GM20431 (cell line): ENCODE data around the gene DAZAP1.
"Not testable (repeated sequence)": the region's sequence is repeated elsewhere in the genome, so short reads cannot be mapped to it uniquely, and the experiment has no call there.

ENCODE experiments used
- in situ Hi-C: fragments of 300-500 bp; cut with MseI, MboI; formaldehyde crosslinking; loops from one replicate; pipeline ENCODE4 v1.15.0; 2020; ENCODE audit warnings: low sequenced_read_pairs; ENCODE audit not compliant: unreplicated experiment

Gene DAZAP1

DNA sequence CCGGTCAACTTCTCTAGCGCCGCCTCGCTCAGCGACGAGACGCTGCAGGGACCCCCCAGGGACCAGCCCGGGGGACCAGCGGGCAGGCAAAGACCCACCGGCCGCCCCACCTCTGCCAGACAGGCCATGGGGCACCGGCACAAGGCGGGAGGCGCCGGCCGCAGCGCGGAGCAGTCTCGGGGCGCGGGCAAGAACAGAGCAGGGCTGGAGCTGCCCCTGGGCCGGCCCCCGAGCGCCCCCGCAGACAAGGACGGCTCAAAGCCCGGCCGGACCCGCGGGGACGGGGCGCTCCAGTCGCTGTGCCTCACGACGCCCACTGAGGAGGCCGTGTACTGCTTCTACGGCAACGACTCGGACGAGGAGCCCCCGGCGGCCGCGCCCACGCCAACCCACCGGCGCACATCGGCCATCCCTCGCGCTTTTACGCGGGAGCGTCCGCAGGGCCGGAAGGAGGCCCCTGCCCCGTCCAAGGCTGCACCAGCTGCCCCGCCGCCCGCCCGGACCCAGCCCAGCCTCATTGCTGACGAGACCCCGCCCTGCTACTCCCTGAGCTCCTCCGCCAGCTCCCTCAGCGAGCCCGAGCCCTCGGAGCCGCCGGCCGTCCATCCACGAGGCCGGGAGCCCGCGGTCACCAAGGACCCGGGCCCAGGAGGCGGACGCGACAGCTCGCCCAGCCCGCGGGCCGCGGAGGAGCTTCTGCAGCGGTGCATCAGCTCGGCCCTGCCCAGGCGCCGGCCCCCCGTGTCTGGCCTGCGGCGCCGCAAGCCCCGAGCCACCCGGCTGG is 60.3 kb downstream of the DAZAP1 start:
- in situ Hi-C loops: no loop called here

DNA sequence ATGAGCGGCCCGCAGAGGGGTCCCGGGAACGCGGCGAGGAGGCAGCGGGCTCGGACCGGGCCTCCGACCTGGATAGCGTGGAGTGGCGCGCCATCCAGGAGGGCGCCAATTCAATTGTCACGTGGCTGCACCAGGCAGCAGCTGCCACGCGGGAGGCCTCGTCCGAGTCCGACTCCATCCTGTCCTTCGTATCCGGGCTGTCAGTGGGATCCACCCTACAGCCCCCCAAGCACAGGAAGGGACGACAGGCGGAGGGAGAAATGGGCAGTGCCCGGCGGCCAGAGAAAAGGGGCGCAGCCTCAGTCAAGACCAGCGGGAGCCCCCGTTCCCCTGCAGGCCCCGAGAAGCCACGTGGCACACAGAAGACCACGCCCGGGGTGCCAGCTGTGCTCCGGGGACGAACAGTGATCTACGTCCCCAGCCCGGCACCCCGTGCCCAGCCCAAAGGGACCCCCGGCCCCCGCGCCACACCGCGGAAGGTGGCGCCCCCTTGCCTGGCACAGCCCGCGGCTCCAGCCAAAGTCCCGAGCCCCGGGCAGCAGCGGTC is 61.0 kb downstream of the DAZAP1 start:
- in situ Hi-C loops: no loop called here

DNA sequence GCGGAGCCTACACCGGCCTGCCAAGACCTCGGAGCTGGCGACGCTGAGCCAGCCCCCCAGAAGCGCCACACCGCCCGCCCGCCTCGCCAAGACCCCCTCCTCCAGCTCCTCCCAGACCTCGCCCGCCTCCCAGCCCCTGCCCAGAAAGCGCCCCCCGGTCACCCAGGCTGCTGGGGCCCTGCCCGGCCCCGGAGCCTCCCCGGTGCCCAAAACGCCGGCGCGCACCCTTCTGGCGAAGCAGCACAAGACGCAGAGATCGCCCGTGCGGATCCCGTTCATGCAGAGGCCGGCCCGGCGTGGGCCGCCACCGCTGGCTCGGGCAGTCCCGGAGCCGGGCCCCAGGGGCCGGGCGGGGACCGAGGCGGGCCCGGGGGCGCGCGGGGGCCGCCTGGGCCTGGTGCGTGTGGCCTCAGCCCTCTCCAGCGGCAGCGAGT is 61.5 kb downstream of the DAZAP1 start:
- in situ Hi-C loops: no loop called here

DNA sequence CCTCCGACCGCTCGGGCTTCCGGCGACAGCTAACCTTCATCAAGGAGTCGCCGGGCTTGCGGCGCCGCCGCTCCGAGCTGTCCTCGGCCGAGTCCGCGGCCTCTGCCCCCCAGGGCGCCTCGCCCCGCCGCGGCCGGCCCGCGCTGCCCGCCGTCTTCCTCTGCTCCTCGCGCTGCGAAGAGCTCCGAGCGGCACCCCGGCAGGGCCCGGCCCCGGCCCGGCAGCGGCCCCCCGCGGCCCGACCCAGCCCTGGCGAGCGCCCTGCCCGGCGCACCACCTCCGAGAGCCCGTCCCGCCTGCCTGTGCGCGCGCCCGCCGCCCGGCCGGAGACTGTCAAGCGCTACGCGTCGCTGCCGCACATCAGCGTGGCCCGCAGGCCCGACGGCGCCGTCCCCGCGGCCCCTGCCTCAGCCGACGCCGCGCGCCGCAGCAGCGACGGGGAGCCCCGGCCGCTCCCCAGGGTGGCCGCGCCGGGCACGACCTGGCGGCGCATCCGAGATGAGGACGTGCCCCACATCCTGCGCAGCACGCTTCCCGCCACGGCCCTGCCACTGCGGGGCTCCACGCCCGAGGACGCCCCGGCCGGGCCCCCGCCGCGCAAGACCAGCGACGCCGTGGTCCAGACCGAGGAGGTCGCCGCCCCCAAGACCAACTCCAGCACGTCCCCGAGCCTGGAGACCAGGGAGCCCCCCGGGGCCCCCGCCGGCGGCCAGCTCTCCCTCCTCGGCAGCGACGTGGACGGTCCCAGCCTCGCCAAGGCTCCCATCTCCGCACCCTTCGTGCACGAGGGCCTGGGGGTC is 62.1 kb downstream of the DAZAP1 start:
- in situ Hi-C loops: no loop called here

DNA sequence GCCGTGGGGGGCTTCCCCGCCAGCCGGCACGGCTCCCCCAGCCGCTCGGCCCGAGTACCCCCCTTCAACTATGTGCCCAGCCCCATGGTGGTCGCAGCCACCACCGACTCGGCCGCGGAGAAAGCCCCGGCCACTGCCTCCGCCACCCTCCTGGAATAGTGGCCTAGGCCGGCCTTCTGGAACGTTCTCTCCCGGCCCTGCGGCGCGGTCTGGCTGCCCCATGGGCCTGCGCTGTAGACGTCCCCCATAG is 62.6 kb downstream of the DAZAP1 start:
- in situ Hi-C loops: no loop called here

DNA sequence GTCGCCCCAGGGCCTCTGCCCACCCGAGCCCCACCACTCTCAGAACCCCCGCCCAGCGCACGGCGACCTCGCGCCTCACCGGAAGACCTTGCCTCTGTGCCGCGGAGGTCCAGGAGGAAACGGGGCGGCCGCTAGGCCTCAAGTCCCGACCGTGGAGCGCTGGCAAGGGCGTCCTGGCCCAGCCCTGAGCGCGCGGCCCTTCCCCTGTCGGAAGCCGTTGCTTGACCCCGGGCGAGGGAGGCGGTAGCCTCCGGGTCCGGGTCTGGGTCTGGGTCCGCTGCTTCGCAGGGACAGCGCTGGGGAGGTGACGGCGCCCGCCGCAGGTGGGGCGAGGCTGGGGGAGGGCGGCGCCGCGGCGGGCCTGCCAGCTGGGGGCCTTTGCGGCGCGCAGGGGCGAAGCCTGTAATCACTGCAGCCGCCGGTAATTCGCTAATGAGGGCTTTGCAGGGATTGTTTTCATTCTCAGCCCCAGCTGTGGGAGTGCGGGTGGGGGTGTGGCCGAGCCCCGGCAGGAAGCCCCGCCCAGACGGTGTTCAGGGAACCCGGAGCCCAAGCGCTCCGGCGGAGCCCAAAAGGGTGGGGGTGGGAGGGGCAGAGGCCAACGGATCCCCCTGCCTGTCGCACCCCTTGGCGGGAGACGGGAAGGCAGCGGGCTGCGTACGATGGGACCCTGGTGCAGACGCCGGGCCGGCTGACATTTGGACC is 63.1 kb downstream of the DAZAP1 start:
- in situ Hi-C loops: no loop called here

DNA sequence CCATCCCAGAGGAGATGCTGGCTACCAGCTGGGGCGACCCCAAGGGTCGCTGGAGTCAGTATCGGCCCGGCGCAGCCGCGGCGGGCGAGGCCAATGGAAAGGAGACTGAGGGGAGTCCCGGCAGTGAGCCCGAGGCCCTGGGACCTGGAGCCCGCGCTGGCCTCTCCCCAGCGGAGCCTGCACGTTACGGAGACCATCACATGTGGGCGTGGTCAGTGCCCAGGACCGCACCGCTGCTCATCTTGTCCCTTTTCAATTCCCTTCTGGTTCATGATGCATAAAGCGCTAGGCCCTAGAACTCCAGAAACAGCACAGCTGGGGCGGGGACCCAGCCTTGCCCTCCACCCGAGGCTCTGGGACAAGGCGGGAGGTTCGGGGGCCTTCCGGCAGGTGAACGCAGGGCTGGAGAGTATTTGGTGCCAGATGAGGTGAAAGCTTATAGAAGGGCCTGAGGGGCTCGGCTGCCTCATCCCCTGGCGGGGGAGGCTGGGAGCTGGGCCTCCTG is 63.7 kb downstream of the DAZAP1 start:
- in situ Hi-C loops: no loop called here

DNA sequence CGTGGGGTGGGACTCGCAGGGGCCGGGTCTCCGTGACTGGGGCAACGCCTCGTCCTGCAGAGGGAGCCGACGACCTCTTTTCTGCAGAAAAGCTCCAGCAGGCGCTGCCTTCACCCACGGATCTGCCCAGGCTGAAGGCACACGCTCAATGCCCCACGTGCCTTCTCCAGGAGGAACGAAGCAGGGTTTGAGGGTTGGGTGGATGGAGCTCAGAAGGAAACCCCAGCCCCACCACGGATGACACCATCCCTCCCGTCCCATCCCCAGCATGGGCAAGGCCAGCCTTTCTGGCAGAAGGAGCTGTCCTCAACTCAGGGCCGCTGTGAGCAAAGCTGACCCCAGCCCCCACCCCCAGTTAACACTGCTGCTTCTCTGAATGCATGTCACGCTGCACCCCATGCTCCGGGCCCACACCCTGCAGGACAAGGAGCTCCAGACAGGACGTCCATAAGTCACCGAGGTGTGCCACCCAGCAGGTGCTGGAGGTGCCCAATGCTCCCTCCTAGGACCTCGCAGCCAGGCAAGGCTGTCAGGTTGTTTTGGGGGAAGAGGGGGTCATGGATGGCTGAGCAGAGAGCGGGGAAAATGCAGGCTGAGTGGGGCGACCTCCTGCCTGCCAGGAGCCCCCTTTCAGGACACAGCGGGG is 64.3 kb downstream of the DAZAP1 start:
- in situ Hi-C loops: no loop called here

DNA sequence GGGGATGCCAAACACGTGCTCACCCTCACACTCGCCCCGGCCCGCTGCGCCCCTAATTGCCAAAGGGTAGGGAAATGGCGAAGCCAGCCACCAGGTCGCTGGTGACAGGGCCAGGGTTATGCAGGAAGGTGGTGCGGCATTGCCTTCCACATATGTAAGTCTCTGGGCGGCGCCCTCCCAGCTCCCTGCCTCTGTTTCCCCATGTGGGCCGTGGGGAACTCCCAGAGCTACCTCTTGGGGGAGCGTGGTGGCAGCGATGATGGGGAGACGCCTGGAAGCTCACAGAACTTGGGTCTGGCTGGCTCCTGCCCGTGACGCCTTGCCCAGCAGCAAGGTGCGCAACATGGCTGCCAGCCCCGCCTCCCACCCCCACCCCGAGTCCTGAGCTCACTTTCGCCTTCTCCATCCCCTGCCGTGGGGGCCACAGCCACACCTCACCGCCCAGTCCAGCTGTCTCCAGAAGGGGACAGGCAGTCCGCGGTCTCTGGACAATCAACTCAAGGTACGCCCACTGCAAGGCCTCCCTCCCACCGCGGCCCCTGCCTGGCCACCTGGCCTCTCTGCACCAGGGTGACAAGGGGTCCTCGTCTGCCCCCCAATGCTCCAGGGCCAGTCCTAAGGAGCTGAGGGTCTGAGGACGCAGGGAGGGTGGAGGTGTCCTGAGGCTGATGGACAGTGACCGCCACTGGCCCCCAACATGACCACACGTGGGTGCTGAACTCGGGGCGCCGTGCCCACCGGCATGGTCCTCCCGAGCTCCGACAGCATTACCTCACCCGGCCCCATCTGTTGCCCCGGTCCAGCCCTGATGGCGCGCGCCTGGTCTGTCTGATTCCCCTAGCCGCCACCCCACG is 65.1 kb downstream of the DAZAP1 start:
- in situ Hi-C loops: no loop called here

DNA sequence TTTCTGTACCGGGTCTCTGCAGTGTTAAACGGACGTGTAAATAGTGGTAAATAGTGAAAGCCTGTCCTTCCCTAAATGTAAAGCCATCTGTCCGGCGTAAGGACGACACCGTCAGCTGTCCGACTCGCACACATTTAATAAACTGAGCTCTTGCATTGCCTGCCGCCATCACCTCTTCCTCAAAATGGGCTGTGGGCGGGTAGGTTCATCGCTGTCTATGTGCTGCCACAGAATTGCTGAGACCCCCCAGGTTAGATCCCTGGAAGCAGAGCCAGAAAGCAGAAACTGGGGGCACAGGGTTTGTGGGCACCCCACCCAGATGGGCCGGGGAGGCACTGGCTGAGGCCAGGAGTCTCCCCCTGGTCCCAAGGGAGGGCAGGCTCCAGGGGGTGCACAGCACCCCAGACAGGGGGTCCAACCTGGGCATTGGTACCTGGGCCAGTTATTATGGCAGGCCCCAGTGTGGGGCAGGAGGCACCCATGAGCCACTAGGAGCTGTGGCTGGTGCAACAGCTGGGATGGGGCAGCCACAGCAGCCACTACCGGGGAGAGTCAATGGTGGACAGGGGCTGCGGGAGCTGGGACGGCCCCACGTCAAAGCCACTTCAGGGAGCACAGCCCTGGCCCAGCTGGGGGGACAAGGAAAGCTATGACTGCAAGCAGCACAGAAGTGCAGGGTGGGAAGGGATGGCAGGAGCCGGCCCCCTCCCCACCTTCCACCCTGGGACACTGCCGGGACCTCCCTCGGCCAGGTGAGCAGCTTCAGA is 65.9 kb downstream of the DAZAP1 start:
- in situ Hi-C loops: no loop called here

DNA sequence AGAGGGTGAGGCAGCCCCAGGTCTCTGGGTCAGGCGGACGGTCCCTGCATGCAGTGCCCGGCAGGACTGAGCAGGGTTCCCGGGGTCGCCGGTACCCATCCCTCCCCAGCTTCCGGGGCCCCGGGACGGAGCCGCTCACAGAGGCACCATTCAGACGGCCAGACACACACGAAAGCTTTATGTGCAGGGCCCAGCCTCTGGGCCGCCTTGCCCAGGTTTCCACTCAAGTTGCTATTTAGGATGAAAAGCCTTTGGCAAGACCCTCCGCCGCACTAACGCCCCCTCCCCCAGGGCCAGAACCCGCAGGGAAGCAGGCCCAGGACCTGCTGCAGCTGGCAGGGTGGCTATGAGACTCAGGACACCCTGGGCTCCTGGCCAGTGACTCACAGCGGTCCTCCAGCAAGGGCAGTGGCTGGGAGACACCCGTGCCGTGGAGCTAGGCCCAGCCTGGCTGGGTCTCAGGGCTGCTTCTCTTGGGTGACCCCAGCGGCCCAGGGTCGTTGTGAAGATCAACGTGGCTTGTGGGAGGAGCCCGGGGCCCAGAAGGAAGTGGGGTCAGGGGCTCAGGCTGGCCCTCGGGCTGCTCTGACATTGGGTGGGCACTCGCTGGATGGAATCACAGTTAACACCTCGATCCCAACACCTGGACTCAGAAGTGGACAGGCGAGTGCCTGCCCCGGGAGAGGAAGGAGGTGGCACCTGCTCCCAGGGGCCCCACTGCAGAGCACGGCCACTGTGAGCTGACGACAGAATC is 66.8 kb downstream of the DAZAP1 start:
- in situ Hi-C loops: no loop called here

DNA sequence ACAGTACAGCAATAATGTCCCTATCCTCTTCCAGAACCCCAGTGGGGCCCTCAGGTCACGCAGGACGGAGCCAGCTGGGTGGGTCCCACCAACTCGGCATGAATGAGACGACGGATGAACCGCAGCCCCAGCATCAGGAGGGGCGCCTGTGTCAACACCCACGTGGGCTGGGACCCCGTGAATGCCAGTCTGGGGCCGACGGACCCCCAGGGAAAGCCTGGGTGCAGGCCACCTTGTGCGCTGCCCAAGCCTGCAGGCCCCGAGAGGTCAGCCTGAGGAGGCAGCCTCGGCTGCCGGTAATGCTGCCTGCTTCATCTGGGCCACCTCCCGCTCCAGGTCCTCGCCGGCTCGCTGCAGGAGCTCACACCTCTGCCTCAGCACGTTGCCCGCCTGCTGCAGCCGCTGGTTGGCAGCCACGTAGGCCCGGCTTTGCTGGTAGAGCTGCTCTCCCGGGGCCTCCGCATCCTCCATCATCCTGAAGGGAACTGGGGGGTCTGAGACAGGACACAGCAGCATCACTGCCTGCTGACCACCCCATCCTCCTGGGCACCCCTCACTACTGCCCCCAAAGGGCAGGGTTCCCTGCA is 67.5 kb downstream of the DAZAP1 start:
- in situ Hi-C loops: no loop called here

DNA sequence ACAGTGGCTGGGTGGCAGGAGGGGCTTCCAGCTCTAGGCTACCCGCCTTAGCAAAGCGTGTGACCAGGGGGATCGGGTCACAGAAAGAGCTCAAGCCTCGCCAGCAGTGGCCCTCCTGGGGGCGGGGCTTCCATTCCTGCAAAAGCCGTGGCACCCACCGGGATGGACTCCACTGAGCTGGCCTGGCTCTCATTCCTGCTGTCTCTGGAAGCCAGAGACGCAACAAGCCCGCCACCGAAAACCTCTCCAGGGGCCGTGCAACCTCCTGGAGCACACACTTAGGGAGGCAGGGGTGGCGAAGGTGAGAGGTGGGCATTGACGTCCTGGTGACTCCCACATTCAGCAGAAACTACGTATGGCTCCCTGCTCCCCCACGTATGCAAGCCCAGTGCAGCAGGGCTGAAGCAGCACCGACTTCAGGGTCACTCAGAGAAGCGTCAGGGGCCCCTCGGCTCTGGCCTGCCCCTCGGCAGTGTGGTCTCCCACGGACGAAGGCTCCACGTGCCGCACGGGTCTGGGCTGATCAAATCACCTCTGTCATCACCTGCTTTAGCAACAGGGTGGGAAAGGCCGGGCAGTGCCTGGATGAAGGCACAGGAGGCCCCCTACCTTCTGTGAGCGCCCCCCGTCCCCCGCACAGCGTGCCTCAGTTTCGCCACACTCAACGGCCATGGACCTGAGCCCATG is 68.5 kb downstream of the DAZAP1 start:
- in situ Hi-C loops: no loop called here

DNA sequence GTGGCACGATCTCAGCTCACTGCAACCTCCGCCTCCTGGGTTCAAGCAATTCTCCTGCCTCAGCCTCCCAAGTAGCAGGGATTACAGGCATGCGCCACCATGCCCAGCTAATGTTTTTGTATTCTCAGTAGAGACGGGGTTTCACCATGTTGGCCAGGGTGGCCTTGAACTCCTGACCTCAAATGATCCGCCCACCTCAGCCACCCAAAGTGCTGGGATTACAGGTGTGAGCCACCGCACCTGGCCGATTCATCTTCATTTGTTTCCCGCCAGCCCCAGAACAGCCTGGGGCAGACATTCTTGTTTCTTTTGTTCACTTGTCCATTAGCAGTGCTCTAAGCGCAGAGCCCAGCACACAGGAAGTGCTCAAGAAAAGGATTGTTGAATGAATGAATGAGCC is 69.7 kb downstream of the DAZAP1 start:
- in situ Hi-C loops: not testable (repeated sequence)

DNA sequence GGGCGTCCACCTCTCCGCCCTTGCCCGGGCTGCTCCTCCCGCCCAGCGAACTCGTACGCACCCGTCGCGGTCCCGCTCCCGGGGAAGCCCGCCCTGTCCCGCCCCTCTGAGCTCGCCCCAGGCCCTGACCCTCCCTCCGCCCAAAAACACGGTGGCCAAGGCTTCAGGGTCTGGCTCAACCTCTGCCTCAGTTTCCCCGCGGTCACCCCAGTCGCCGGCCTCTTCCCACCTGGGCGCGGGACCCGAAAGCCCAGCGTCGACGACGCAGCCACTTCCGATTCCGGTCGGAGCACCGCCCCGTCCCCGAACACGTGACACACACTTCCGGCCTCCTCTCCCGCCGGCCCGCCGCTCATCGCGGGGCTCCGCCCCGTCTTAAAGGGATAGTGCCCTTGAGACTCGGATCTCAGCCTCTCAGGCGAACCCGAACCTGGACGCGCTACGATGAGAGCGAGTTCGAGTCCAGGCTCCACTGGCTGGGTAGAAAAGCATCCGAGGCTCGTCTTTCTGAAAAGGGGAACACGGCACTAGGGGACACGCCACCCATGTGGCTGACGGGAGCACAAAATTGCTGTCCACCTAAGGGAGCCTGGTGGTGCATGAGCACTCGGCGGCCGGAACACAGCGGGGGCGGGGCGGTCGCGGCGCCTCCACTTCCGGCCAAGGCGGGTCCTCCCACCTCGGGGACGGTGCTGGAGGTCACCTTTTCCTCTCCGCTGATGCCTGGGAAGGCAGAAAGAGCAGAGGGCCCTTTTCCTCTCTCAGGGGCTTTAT is 71.7 kb downstream of the DAZAP1 start, which contains the start of gene C19orf25:
Gene C19orf25, minus strand, starts transcription at position 282 of the 774 bp plus-strand sequence. CDS start 312 bp downstream, outside the sequence.
- in situ Hi-C loops: no loop called here

DNA sequence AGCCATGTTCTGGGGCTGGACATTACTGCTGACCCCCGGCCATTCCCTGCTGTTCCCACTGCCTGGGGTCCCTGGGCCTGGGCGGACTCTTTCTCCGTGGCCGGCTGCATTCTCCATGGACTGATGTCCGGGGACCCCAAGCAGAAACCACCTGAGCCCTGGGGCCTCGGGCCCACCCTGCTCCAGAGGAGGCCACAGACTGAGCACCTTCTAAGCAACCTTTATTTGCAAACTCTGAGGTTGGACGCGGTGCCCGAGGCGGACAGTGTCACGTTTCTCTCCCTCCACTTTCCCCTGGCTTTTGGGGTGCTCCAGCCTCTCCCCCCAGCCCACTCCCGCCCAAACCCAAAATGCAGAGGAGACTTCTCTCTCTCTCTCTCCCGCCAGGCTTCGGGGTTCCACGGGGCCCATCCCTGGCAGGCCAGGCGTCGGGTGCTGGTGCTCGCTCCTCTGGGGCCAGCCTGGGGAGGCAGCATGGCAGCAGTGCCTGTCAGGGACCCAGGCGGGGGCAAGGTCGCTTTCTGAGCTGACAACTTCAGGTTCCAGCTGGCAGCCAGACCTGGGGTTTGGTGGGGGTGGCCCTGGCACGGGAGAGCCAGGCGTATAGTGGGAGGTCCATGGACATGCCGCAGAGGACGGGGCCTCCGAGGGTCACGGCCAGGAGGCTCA is 74.0 kb downstream of the DAZAP1 start:
- in situ Hi-C loops: no loop called here
